HEK293T (cell line): ENCODE results near the gene ERFL.

Experiments
- ARNT ChIP-seq: fragments of 450-650 bp; IDR thresholded peaks from 2 replicates; pipeline ENCODE4 v1.6.1; 2017; ENCODE audit warnings: mild to moderate bottlenecking
- BHLHE40 ChIP-seq: fragments of 450-650 bp; IDR thresholded peaks from 2 replicates; pipeline ENCODE4 v1.6.1; 2016; ENCODE audit warnings: mild to moderate bottlenecking, moderate library complexity, borderline replicate concordance
- CTBP1 ChIP-seq: fragments of 450-650 bp; IDR thresholded peaks from 2 replicates; pipeline ENCODE4 v1.6.1; 2016; ENCODE audit warnings: borderline replicate concordance
- ELF4 ChIP-seq: fragments of 450-650 bp; IDR thresholded peaks from 2 replicates; pipeline ENCODE4 v1.6.1; 2017; ENCODE audit warnings: antibody characterized with exemption
- FOXA1 ChIP-seq: fragments of 450-650 bp; IDR thresholded peaks from 2 replicates; pipeline ENCODE4 v1.6.1; 2016; ENCODE audit warnings: mild to moderate bottlenecking
- FOXK2 ChIP-seq: fragments of 450-650 bp; IDR thresholded peaks from 2 replicates; pipeline ENCODE4 v1.6.1; 2016; ENCODE audit warnings: mild to moderate bottlenecking
- FOXM1 ChIP-seq: fragments of 450-650 bp; IDR thresholded peaks from 2 replicates; pipeline ENCODE4 v1.6.1; 2017; ENCODE audit warnings: mild to moderate bottlenecking, borderline replicate concordance
- HDGF ChIP-seq: fragments of 450-650 bp; IDR thresholded peaks from 2 replicates; pipeline ENCODE4 v1.6.1; 2017; ENCODE audit warnings: antibody characterized with exemption, borderline replicate concordance
- SP1 ChIP-seq: fragments of 450-650 bp; IDR thresholded peaks from 2 replicates; pipeline ENCODE4 v1.6.1; 2017

DNA sequence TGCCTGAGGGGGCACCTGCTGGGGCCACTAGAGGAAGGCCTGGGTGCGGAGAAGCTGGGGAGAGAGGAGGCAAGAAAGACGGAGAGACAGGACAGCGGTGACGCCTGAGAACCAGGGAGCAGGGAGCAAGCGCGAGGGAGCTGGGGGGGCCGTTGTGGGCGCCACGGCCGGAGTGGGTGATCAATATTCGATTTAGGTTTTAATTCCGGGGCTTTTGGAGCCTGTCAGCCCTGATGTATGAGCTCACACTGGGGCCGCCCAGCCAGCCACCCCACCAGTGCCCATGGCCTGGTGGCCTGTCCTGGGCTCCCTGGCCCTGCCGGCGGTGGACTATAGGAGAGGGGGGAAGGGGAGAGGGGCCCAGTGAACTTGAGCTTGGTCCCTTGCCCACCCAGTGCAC lies 8.7 kb upstream of the ERFL start:
- TF ChIP-seq SP1 (no peak), CTBP1 (no peak), ELF4 (no peak), FOXM1 (no peak), FOXK2 (no peak), HDGF (no peak), FOXA1 (no peak), BHLHE40 (no peak), ARNT (no peak)
